ENCODE data around the gene GALNT10.

GALNT10 gene

GRCh38 chr5:154199671-154200220 is 9.2 kb downstream of the GALNT10 start:
- TF ChIP-seq RARB (CRISPR knock-in tag; IDR thresholded peaks at IDR 0.05) (no peak), ISL1 (CRISPR knock-in tag; IDR thresholded peaks at IDR 0.05) (no peak)

GRCh38 chr5:154200221-154200620 is 9.7 kb downstream of the GALNT10 start:
- TF ChIP-seq ZNF565 (CRISPR knock-in tag; conservative IDR thresholded peaks at IDR 0.05; ENCODE audit: low read depth) (no peak), TOX (CRISPR knock-in tag; IDR thresholded peaks at IDR 0.05; ENCODE audit: borderline replicate concordance) (no peak), CSDC2 (CRISPR knock-in tag; IDR thresholded peaks at IDR 0.05) (no peak), TSHZ2 (CRISPR knock-in tag; IDR thresholded peaks at IDR 0.05) (no peak), TCF4 (CRISPR knock-in tag; IDR thresholded peaks at IDR 0.05; ENCODE audit: borderline replicate concordance) (no peak), POU6F1 (CRISPR knock-in tag; IDR thresholded peaks at IDR 0.05; ENCODE audit: borderline replicate concordance, low read depth) (no peak), OSR1 (CRISPR knock-in tag; IDR thresholded peaks at IDR 0.05) (no peak), BACH2 (CRISPR knock-in tag; IDR thresholded peaks at IDR 0.05; ENCODE audit: borderline replicate concordance) (no peak), ARNTL (CRISPR knock-in tag; IDR thresholded peaks at IDR 0.05; ENCODE audit: borderline replicate concordance, low read depth) (no peak), CREB5 (CRISPR knock-in tag; IDR thresholded peaks at IDR 0.05; ENCODE audit: low read depth) (no peak), ZC3H10 (CRISPR knock-in tag; IDR thresholded peaks at IDR 0.05) (no peak)
- no peak for ATAC-seq

More at GRCh38 chr5:154199671-154200220, 9.2 kb downstream of the GALNT10 start:
- no peak for ATAC-seq

- no peak for TF ChIP-seq ZNF8 (CRISPR knock-in tag; IDR thresholded peaks at IDR 0.05)
- no peak for ATAC-seq
These were observed 10.7 kb downstream of the GALNT10 start for GRCh38 chr5:154201108-154201769.

GRCh38 chr5:154202379-154203260 is 12.1 kb downstream of the GALNT10 start:
- no peak for ATAC-seq
- TF ChIP-seq CREB5 (CRISPR knock-in tag; IDR thresholded peaks at IDR 0.05; ENCODE audit: low read depth) (no peak), PATZ1 (CRISPR knock-in tag; IDR thresholded peaks at IDR 0.05; ENCODE audit: borderline replicate concordance) (no peak), POU6F1 (CRISPR knock-in tag; IDR thresholded peaks at IDR 0.05; ENCODE audit: borderline replicate concordance, low read depth) (no peak), ZNF8 (CRISPR knock-in tag; IDR thresholded peaks at IDR 0.05) (no peak), CSDC2 (CRISPR knock-in tag; IDR thresholded peaks at IDR 0.05) (no peak), PPARA (CRISPR knock-in tag; IDR thresholded peaks at IDR 0.05; ENCODE audit: borderline replicate concordance) (no peak), ZC3H10 (CRISPR knock-in tag; IDR thresholded peaks at IDR 0.05) (no peak), RARB (CRISPR knock-in tag; IDR thresholded peaks at IDR 0.05) (no peak), TCF4 (CRISPR knock-in tag; IDR thresholded peaks at IDR 0.05; ENCODE audit: borderline replicate concordance) (no peak), TOX (CRISPR knock-in tag; IDR thresholded peaks at IDR 0.05; ENCODE audit: borderline replicate concordance) (no peak), ZNF70 (CRISPR knock-in tag; IDR thresholded peaks at IDR 0.05) (no peak), ZNF565 (CRISPR knock-in tag; conservative IDR thresholded peaks at IDR 0.05; ENCODE audit: low read depth) (no peak)
